Globus pallidus (tissue), 1 donor: ENCODE results near the gene PCK1.

ENCODE experiments used
- DNase-seq: peaks from one replicate; pipeline ENCODE4 v3.0.0-alpha.2; 2015; ENCODE audit warnings: low spot score

PCK1 gene

GRCh38 chr20:57588596-57588995 is 27.7 kb downstream of the PCK1 start:
- no peak for DNase-seq

- no peak for DNase-seq
Observed at GRCh38 chr20:57589123-57589727, 28.3 kb downstream of the PCK1 start.

GRCh38 chr20:57589728-57590484 is 29.0 kb downstream of the PCK1 start:
- no peak for DNase-seq

GRCh38 chr20:57590485-57591288 is 29.8 kb downstream of the PCK1 start:
- DNase-seq: no peak

GRCh38 chr20:57591289-57592229 is 30.6 kb downstream of the PCK1 start:
- no peak for DNase-seq

GRCh38 chr20:57592263-57593092 is 31.6 kb downstream of the PCK1 start:
- no peak for DNase-seq

GRCh38 chr20:57593134-57593886 is 32.4 kb downstream of the PCK1 start:
- no peak for DNase-seq

GRCh38 chr20:57594092-57594951 is 33.4 kb downstream of the PCK1 start:
- peak; percentile 20 for DNase-seq

GRCh38 chr20:57595041-57596030 is 34.4 kb downstream of the PCK1 start:
- DNase-seq: no peak

- no peak for DNase-seq
Observed at GRCh38 chr20:57596358-57596757, 35.4 kb downstream of the PCK1 start.

GRCh38 chr20:57596998-57597939 is 36.4 kb downstream of the PCK1 start:
- DNase-seq: peak; percentile 26

GRCh38 chr20:57598060-57598459 is 37.1 kb downstream of the PCK1 start:
- no peak for DNase-seq

GRCh38 chr20:57598491-57598890 is 37.6 kb downstream of the PCK1 start:
- no peak for DNase-seq

- DNase-seq: no peak
Observed at GRCh38 chr20:57600320-57601210, 39.7 kb downstream of the PCK1 start.

- DNase-seq: no peak
Observed at GRCh38 chr20:57601211-57601570, 40.3 kb downstream of the PCK1 start.

- DNase-seq: no peak
Observed at GRCh38 chr20:57601737-57602136, 40.8 kb downstream of the PCK1 start.
